ENCODE results near the gene WFIKKN1. TPM values are rescaled to one million over a fixed set of nuclear protein-coding genes. Genes with fewer than 3 reads are reported as not detected.

The WFIKKN1 gene
- total and polyA plus RNA-seq, 12 donors, result 0.18 to 3.9 (median 0.45) TPM; not detected in 2

GRCh38 chr16:622920-623280 is 7.9 kb upstream of the WFIKKN1 start:
- Histone ChIP-seq H3K4me3 (no peak overlapping the region), H3K27me3 (no peaks in the 10 kb centered on the region), H3K27ac (no peak overlapping the region), H3K4me1 (replicated peaks in 1 of 2) (peaks cover 0 to 7% of the 10 kb centered on the region in 2 donors), H3K36me3 (replicated peaks in 1 of 2) (peaks cover 0 to 12% of the 10 kb centered on the region in 2 donors), H3K9me3 (replicated peaks in 1 of 3) (no peaks in the 10 kb centered on the region)
- no peak for DNase-seq
- intact Hi-C loops (cut with DNase I), result no loop called here
- no peak for TF ChIP-seq CTCF (IDR thresholded peaks at IDR 0.05)
- no peak for TF ChIP-seq POLR2A (IDR thresholded peaks at IDR 0.05)
- 93 to 95% (median 93%) methylated on average over 9 to 17 of the region's 17 CpGs for WGBS, 4 donors

GRCh38 chr16:624526-625070 is 6.2 kb upstream of the WFIKKN1 start:
- Histone ChIP-seq H3K27me3 (no peaks in the 10 kb centered on the region), H3K4me3 (no peak overlapping the region), H3K36me3 (replicated peaks in 1 of 2) (peaks cover 0 to 16% of the 10 kb centered on the region in 2 donors), H3K4me1 (replicated peaks in 1 of 2) (peaks cover 2 to 7% of the 10 kb centered on the region in 2 donors), H3K27ac (peak overlapping the region in 1 of 5 donors; percentile 39), H3K9me3 (replicated peaks in 1 of 3) (no peaks in the 10 kb centered on the region)
- DNase-seq, result peak in 1 of 7 donors; percentile 79
- no peak for TF ChIP-seq POLR2A (IDR thresholded peaks at IDR 0.05)
- no peak for TF ChIP-seq CTCF (IDR thresholded peaks at IDR 0.05)
- intact Hi-C loops (cut with DNase I), result no loop called here
- WGBS, 4 donors, result 80 to 87% (median 83%) methylated on average over 8 to 10 of the region's 10 CpGs

- no peaks in the 10 kb centered on the region for H3K27me3 ChIP-seq
- H3K36me3 ChIP-seq (replicated peaks in 1 of 2), result peaks cover 0 to 16% of the 10 kb centered on the region in 2 donors
- H3K4me3 ChIP-seq, result no peak overlapping the region
- WGBS, 4 donors, result 93 to 94% (median 93%) methylated on average over 11 to 37 of the region's 37 CpGs
- intact Hi-C loops (cut with DNase I), result no loop called here
- H3K9me3 ChIP-seq (replicated peaks in 1 of 3), result no peaks in the 10 kb centered on the region
- H3K27ac ChIP-seq, result no peak overlapping the region
- DNase-seq, result no peak
- peaks cover 7 to 10% of the 10 kb centered on the region in 2 donors for H3K4me1 ChIP-seq (replicated peaks in 1 of 2)
- TF ChIP-seq POLR2A (IDR thresholded peaks at IDR 0.05) (no peak), CTCF (IDR thresholded peaks at IDR 0.05) (no peak)
These were observed 5.4 kb upstream of the WFIKKN1 start for GRCh38 chr16:625117-625976.

- TF ChIP-seq POLR2A (IDR thresholded peaks at IDR 0.05) (no peak), CTCF (IDR thresholded peaks at IDR 0.05) (no peak)
- H3K9me3 ChIP-seq (replicated peaks in 1 of 3), result no peaks in the 10 kb centered on the region
- no peak overlapping the region for H3K4me3 ChIP-seq
- peak in 2 of 7 donors; percentile 30 to 39 for DNase-seq
- peaks cover 7 to 18% of the 10 kb centered on the region in 2 donors for H3K4me1 ChIP-seq (replicated peaks in 1 of 2)
- peak overlapping the region; percentile 72 to 89 (median 85) for H3K27ac ChIP-seq
- WGBS, 4 donors, result 83 to 91% (median 89%) methylated on average over 12 to 35 of the region's 35 CpGs
- intact Hi-C loops (cut with DNase I), result no loop called here
- H3K36me3 ChIP-seq (replicated peaks in 1 of 2), result peaks cover 0 to 16% of the 10 kb centered on the region in 2 donors
- H3K27me3 ChIP-seq, result no peaks in the 10 kb centered on the region
These were observed 4.6 kb upstream of the WFIKKN1 start for GRCh38 chr16:625977-626765.
